ENCODE results near the gene ADGRF4. TPM values are rescaled to one million over a fixed set of nuclear protein-coding genes. Genes with fewer than 3 reads are reported as not detected.

ADGRF4 gene
- total RNA-seq, 3 donors from 2014 or later (not counting 1 experiment from before 2014, with no cell fraction given), result not detected

DNA sequence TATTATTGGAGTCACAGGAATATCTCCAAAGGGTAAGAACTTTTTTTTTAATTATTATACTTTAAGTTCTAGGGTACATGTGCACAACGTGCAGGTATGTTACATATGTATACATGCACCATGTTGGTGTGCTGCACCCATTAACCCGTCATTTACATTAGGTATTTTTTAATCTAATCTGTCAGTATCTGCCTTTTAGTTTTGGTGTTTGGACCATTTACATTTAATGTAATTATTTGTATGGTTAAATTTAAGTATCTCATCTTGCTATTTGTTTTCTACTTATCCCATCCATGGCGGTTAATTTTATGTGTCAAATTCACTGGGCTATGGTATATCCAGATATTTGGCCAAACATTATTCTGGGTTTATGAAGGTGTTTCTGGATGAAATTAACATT lies 68.1 kb downstream of the ADGRF4 start:
- H3K9me3 ChIP-seq (ENCODE audit: control insufficient read depth, insufficient read depth, low read length), result no peaks in the 10 kb centered on the region
- H3K27ac ChIP-seq (ENCODE audit: low read length), result no peak overlapping the region
- H3K36me3 Mint-ChIP-seq, result no peaks in the 10 kb centered on the region
- no peak for DNase-seq
- no peak overlapping the region for H3K4me3 Mint-ChIP-seq
- no peaks in the 10 kb centered on the region for H3K4me1 ChIP-seq (ENCODE audit: control insufficient read depth, insufficient read depth, low read length)
- H3K27me3 ChIP-seq (ENCODE audit: control insufficient read depth, insufficient read depth, low read length), result peaks cover 2% of the 10 kb centered on the region
- no peaks in the 10 kb centered on the region for H3K36me3 ChIP-seq (ENCODE audit: control insufficient read depth, insufficient read depth, low read length)
- TF ChIP-seq, protein P1, sequence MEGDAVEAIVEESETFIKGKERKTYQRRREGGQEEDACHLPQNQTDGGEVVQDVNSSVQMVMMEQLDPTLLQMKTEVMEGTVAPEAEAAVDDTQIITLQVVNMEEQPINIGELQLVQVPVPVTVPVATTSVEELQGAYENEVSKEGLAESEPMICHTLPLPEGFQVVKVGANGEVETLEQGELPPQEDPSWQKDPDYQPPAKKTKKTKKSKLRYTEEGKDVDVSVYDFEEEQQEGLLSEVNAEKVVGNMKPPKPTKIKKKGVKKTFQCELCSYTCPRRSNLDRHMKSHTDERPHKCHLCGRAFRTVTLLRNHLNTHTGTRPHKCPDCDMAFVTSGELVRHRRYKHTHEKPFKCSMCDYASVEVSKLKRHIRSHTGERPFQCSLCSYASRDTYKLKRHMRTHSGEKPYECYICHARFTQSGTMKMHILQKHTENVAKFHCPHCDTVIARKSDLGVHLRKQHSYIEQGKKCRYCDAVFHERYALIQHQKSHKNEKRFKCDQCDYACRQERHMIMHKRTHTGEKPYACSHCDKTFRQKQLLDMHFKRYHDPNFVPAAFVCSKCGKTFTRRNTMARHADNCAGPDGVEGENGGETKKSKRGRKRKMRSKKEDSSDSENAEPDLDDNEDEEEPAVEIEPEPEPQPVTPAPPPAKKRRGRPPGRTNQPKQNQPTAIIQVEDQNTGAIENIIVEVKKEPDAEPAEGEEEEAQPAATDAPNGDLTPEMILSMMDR (IDR thresholded peaks at IDR 0.05), result no peak
- no peak for ATAC-seq
- no peaks in the 10 kb centered on the region for H3K9me3 Mint-ChIP-seq
- H3K4me1 Mint-ChIP-seq, result no peaks in the 10 kb centered on the region
- no peak overlapping the region for H3K4me3 ChIP-seq (ENCODE audit: low read length)
- intact Hi-C loops (cut with micrococcal nuclease), result no loop called here
- H3K27me3 Mint-ChIP-seq (ENCODE audit: low read depth in 2 of 2), result peaks cover 5 to 20% of the 10 kb centered on the region in 2 donors
- no CpG with 5 or more reads among the region's 3 CpGs for WGBS (ENCODE audit: insufficient coverage)
- H3K27ac Mint-ChIP-seq, result no peak overlapping the region

- Histone ChIP-seq H3K27me3 (ENCODE audit: control insufficient read depth, insufficient read depth, low read length) (peaks cover 2% of the 10 kb centered on the region), H3K4me3 (ENCODE audit: low read length) (no peak overlapping the region), H3K4me1 (ENCODE audit: control insufficient read depth, insufficient read depth, low read length) (no peaks in the 10 kb centered on the region), H3K27ac (ENCODE audit: low read length) (no peak overlapping the region), H3K9me3 (ENCODE audit: control insufficient read depth, insufficient read depth, low read length) (no peaks in the 10 kb centered on the region), H3K36me3 (ENCODE audit: control insufficient read depth, insufficient read depth, low read length) (no peaks in the 10 kb centered on the region)
- Mint-ChIP-seq H3K4me3 (no peak overlapping the region), H3K27me3 (ENCODE audit: low read depth in 2 of 2) (peaks cover 5 to 20% of the 10 kb centered on the region in 2 donors), H3K9me3 (no peaks in the 10 kb centered on the region), H3K36me3 (no peaks in the 10 kb centered on the region), H3K4me1 (no peaks in the 10 kb centered on the region), H3K27ac (no peak overlapping the region)
- WGBS (ENCODE audit: insufficient coverage), result 33% methylated on average over 1 of the region's 1 CpG
- TF ChIP-seq, protein P1 (IDR thresholded peaks at IDR 0.05), result no peak
- intact Hi-C loops (cut with micrococcal nuclease), result no loop called here
- DNase-seq (no peak), ATAC-seq (no peak)
Measured at GRCh38 chr6:47767102-47767501, 68.7 kb downstream of the ADGRF4 start.

DNA sequence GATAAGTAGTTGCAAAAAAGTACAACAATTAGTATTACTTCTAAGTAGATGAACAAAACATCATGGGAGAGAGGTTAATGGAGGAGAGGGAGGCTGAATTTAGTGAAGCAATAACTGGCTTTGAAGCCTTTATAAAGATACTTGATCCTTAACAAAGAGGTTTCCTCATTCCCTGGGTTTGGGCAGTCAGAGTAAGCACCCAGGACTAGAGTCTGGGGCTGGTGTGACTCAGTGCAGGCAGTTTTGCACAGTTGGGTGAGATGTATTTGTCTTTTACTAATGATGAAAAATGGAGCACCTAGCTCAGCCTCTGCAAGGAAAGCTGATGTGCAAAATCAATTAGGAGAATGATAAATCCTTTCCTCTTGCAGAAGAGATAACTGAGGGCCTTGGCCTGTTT lies 71.6 kb downstream of the ADGRF4 start:
- TF ChIP-seq, protein P1 (IDR thresholded peaks at IDR 0.05), result no peak
- peaks cover 5 to 6% of the 10 kb centered on the region in 2 donors for H3K27me3 Mint-ChIP-seq (ENCODE audit: low read depth in 2 of 2)
- H3K27ac Mint-ChIP-seq, result no peak overlapping the region
- Histone ChIP-seq H3K4me1 (ENCODE audit: control insufficient read depth, insufficient read depth, low read length) (no peaks in the 10 kb centered on the region), H3K9me3 (ENCODE audit: control insufficient read depth, insufficient read depth, low read length) (no peaks in the 10 kb centered on the region), H3K4me3 (ENCODE audit: low read length) (no peak overlapping the region), H3K27me3 (ENCODE audit: control insufficient read depth, insufficient read depth, low read length) (no peaks in the 10 kb centered on the region), H3K36me3 (ENCODE audit: control insufficient read depth, insufficient read depth, low read length) (no peaks in the 10 kb centered on the region), H3K27ac (ENCODE audit: low read length) (no peak overlapping the region)
- H3K4me3 Mint-ChIP-seq, result no peak overlapping the region
- ATAC-seq, result no peak
- no peaks in the 10 kb centered on the region for H3K4me1 Mint-ChIP-seq
- intact Hi-C loops (cut with micrococcal nuclease), result no loop called here
- H3K36me3 Mint-ChIP-seq, result no peaks in the 10 kb centered on the region
- no peak for DNase-seq
- H3K9me3 Mint-ChIP-seq, result no peaks in the 10 kb centered on the region

Other genes with a start within 250 kb of the ADGRF4 start
- 10 to 100 TPM; 23.8 to 26.3 (median 26.3) TPM for gene CD2AP, start 220.8 kb upstream of the ADGRF4 start, total RNA-seq
- not detected for gene OPN5, start 83.5 kb downstream of the ADGRF4 start, total RNA-seq

Data from natural killer cell (primary cell).